SK-N-SH (cell line): ENCODE results near the gene FBXO30. TPM values are rescaled to one million over a fixed set of nuclear protein-coding genes. Genes with fewer than 3 reads are reported as not detected.

Experiments used
- CTCF ChIA-PET: fragments of 300-600, 350-600 bp; formaldehyde crosslinking; extraction: SDS; loops from one replicate; lab custom pipeline; 2021; lab: Yijun Ruan, JAX
- POLR2A ChIA-PET: fragments of 350-600 bp; sonication (Branson Sonifier 250); formaldehyde crosslinking; extraction: SDS; loops from one replicate; lab custom pipeline; 2020; ENCODE audit warnings: antibody characterized with exemption, inconsistent platforms; lab: Yijun Ruan, JAX
- DNase-seq: peaks from one replicate; pipeline ENCODE4 v3.0.0; 2012
- H2AFZ ChIP-seq: fragments of 200-600 bp; sonication (generic); 2 replicates; pipeline ENCODE4 v1.8.1; 2016; ENCODE audit warnings: antibody characterized with exemption, mild to moderate bottlenecking, low read depth
- H3F3A ChIP-seq: fragments of 200-600 bp; sonication (generic); replicated peaks from 2 replicates; pipeline ENCODE3; 2016; ENCODE audit warnings: antibody characterized with exemption, mild to moderate bottlenecking; ENCODE audit not compliant: insufficient read depth
- H3K27ac ChIP-seq, 2 experiments: fragments of 200-500 bp in 1 of 2; fragments of 200-600 bp in 1 of 2; sonication (Bioruptor generic) in 1 of 2; sonication (generic), shearing (Covaris generic) in 1 of 2; 2 replicates each; pipeline versions ENCODE4 v1.5.1 to v1.6.1; 2014 to 2016; ENCODE audit warnings: low read depth in 2 of 2, inconsistent platforms in 1 of 2, low read length in 1 of 2, mild to moderate bottlenecking in 1 of 2, mixed read lengths in 1 of 2
- H3K27me3 ChIP-seq: fragments of 200-600 bp; sonication (generic), shearing (Covaris generic); 2 replicates; pipeline ENCODE4 v1.6.1; 2016; ENCODE audit warnings: mixed run types; ENCODE audit not compliant: insufficient read depth
- H3K36me3 ChIP-seq, 2 experiments: fragments of 200-500 bp in 1 of 2; fragments of 200-600 bp in 1 of 2; sonication (Bioruptor generic) in 1 of 2; sonication (generic) in 1 of 2; replicated peaks in 1 of 2; 2 replicates each; pipeline versions ENCODE3 to v1.5.1; 2014 to 2016; ENCODE audit warnings: low read length in 1 of 2, mild to moderate bottlenecking in 1 of 2; ENCODE audit not compliant: insufficient read depth in 2 of 2, control insufficient read depth in 1 of 2
- H3K4me1 ChIP-seq, 2 experiments: fragments of 200-500 bp in 1 of 2; fragments of 200-600 bp in 1 of 2; sonication (Bioruptor generic) in 1 of 2; sonication (generic), shearing (Covaris generic) in 1 of 2; 2 replicates each; pipeline versions ENCODE4 v1.5.1 to v1.6.1; 2014 to 2016; ENCODE audit warnings: low read depth in 1 of 2, low read length in 1 of 2, mixed run types in 1 of 2; ENCODE audit not compliant: insufficient read depth in 2 of 2, control insufficient read depth in 1 of 2
- H3K4me2 ChIP-seq: fragments of 200-600 bp; sonication (generic), shearing (Covaris generic); 2 replicates; pipeline ENCODE4 v1.6.1; 2017; ENCODE audit warnings: mixed run types
- H3K4me3 ChIP-seq, 2 experiments: fragments of 200-500 bp in 1 of 2; fragments of 200-600 bp in 1 of 2; sonication (Bioruptor generic) in 1 of 2; sonication (generic), shearing (Covaris generic) in 1 of 2; 2 replicates each; pipeline versions ENCODE4 v1.5.1 to v1.8.1; 2014 to 2016; ENCODE audit warnings: low read depth in 2 of 2, inconsistent platforms in 1 of 2, low read length in 1 of 2, mild to moderate bottlenecking in 1 of 2, mixed read lengths in 1 of 2, moderate library complexity in 1 of 2
- H3K79me2 ChIP-seq: fragments of 200-600 bp; sonication (generic); 2 replicates; pipeline ENCODE4 v1.8.1; 2017; ENCODE audit warnings: mild to moderate bottlenecking; ENCODE audit not compliant: insufficient read depth
- H3K9ac ChIP-seq: fragments of 200-600 bp; sonication (generic); 2 replicates; pipeline ENCODE4 v1.6.1; 2017; ENCODE audit warnings: mixed run types
- H3K9me2 ChIP-seq: fragments of 200-600 bp; sonication (generic); 2 replicates; pipeline ENCODE4 v1.6.1; 2017; ENCODE audit warnings: mixed run types
- H3K9me3 ChIP-seq: fragments of 200-600 bp; sonication (generic); 2 replicates; pipeline ENCODE4 v1.6.1; 2017; ENCODE audit warnings: mixed run types, mild to moderate bottlenecking, moderate library complexity
- H4K20me1 ChIP-seq: fragments of 200-600 bp; sonication (generic); 2 replicates; pipeline ENCODE4 v1.6.1; 2017; ENCODE audit warnings: mild to moderate bottlenecking, mixed run types; ENCODE audit not compliant: insufficient read depth
- FOSL2 ChIP-seq: IDR thresholded peaks from 2 replicates; pipeline ENCODE4 v1.4.0; 2012; ENCODE audit warnings: low read depth, mild to moderate bottlenecking, moderate library complexity, borderline replicate concordance
- FOXM1 ChIP-seq: IDR thresholded peaks from 2 replicates; pipeline ENCODE4 v1.4.0; 2012; ENCODE audit warnings: low read depth, mild to moderate bottlenecking
- GABPA ChIP-seq: IDR thresholded peaks from 2 replicates; pipeline ENCODE4 v1.4.0; 2012; ENCODE audit warnings: low read depth, mild to moderate bottlenecking
- JUND ChIP-seq: IDR thresholded peaks from 2 replicates; pipeline ENCODE4 v1.4.0; 2012
- MEF2A ChIP-seq: IDR thresholded peaks from 2 replicates; pipeline ENCODE4 v1.4.0; 2012; ENCODE audit warnings: low read depth, borderline replicate concordance
- MXI1 ChIP-seq: IDR thresholded peaks from 2 replicates; pipeline ENCODE4 v1.6.1; 2012; ENCODE audit warnings: mild to moderate bottlenecking, low read depth, low read length, improper control_type of control experiment
- NFIC ChIP-seq: IDR thresholded peaks from 2 replicates; pipeline ENCODE4 v1.4.0; 2012; ENCODE audit warnings: borderline replicate concordance
- NRF1 ChIP-seq: IDR thresholded peaks from 2 replicates; pipeline ENCODE4 v1.6.1; 2012; ENCODE audit warnings: low read depth, mild to moderate bottlenecking, low read length
- POLR2AphosphoS5 ChIP-seq: IDR thresholded peaks from 2 replicates; pipeline ENCODE4 v1.6.1; 2012; ENCODE audit warnings: low read depth, low read length
- RXRA ChIP-seq: IDR thresholded peaks from 2 replicates; pipeline ENCODE4 v1.4.0; 2012; ENCODE audit warnings: low read depth, mild to moderate bottlenecking, borderline replicate concordance
- SIN3A ChIP-seq: IDR thresholded peaks from 2 replicates; pipeline ENCODE4 v1.6.1; 2012; ENCODE audit warnings: low read depth, mild to moderate bottlenecking, low read length, moderate library complexity, borderline replicate concordance
- TAF1 ChIP-seq: IDR thresholded peaks from 2 replicates; pipeline ENCODE4 v1.6.1; 2012; ENCODE audit warnings: low read depth, mild to moderate bottlenecking, low read length, moderate library complexity, borderline replicate concordance
- TCF12 ChIP-seq: IDR thresholded peaks from 2 replicates; pipeline ENCODE4 v1.4.0; 2012
- TEAD4 ChIP-seq: IDR thresholded peaks from 2 replicates; pipeline ENCODE4 v1.4.0; 2012; ENCODE audit warnings: mild to moderate bottlenecking, borderline replicate concordance; ENCODE audit not compliant: insufficient read depth
- WGBS: methylation state at CpG from one replicate; pipeline ENCODE4 v1.1.6; 2017; ENCODE audit warnings: low lambda C conversion rate; 5-methylcytosine and 5-hydroxymethylcytosine counted together
- polyA plus RNA-seq, 3 experiments: library from polyadenylated mRNA; depleted of rRNA; stranded (reverse); fragments of >200 nt; gene quantifications; 2 replicates each; pipeline ENCODE4 v1.2.3, GENCODE V29; 2012
- TF ChIP-seq, protein P1 (sequence below): IDR thresholded peaks from 2 replicates; pipeline ENCODE4 v1.4.0; 2012; ENCODE audit warnings: low read depth, borderline replicate concordance
- TF ChIP-seq, protein P2 (sequence below): IDR thresholded peaks from 2 replicates; pipeline ENCODE4 v1.6.1; 2012; ENCODE audit warnings: mild to moderate bottlenecking, low read depth, low read length, moderate library complexity
- TF ChIP-seq, protein P3 (sequence below): fragments of 150-350 bp; IDR thresholded peaks from 2 replicates; pipeline ENCODE4 v1.6.1; 2017; ENCODE audit warnings: antibody characterized with exemption, low read length, low read depth, borderline replicate concordance

Gene FBXO30
- polyA plus RNA-seq, 1 of the 3 experiments (the other 2 are of a cell fraction): 1.7 TPM

DNA sequence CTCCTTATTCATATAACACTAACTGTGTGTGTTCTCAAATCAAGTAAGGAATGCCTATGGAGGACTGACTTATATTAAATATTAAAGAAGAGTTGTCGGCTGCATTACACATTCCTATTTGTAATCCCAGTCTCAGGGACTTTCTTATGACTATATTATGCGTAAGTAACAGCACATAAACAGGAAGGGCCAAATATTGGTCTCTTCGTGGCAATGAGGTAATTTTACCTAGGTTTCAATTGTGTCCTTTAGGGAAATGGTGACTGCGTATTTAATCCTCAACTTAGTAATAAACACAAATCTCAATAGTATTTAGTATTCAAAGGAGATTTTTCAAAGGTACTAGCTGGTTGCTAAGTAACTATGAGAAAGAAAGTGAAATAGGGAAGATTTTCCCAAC is 56.5 kb downstream of the FBXO30 start:
- Histone ChIP-seq H2AFZ (no peak overlapping the region), H3F3A (peaks cover 3% of the 10 kb centered on the region), H3K9me3 (no peaks in the 10 kb centered on the region), H3K4me1 (peaks cover 3 to 5% of the 10 kb centered on the region in 2 experiments; a peak in 3 of 4 replicates), H4K20me1 (no peaks in the 10 kb centered on the region), H3K9me2 (no peaks in the 10 kb centered on the region), H3K27me3 (no peaks in the 10 kb centered on the region), H3K27ac (no peak overlapping the region), H3K36me3 (no peaks in the 10 kb centered on the region), H3K9ac (no peak overlapping the region), H3K4me2 (no peak overlapping the region), H3K4me3 (no peak overlapping the region), H3K79me2 (no peaks in the 10 kb centered on the region)
- 87% methylated on average over 4 of the region's 4 CpGs for WGBS
- POLR2A ChIA-PET: no interaction called here
- CTCF ChIA-PET: no interaction called here
- no peak for DNase-seq
- TF ChIP-seq TAF1 (no peak), FOXM1 (no peak), POLR2AphosphoS5 (no peak), RXRA (no peak), MEF2A (no peak), SIN3A (no peak), NRF1 (no peak), GABPA (no peak), TEAD4 (no peak), NFIC (no peak), TCF12 (no peak), FOSL2 (no peak), JUND (no peak), MXI1 (no peak)
- TF ChIP-seq, protein P1, sequence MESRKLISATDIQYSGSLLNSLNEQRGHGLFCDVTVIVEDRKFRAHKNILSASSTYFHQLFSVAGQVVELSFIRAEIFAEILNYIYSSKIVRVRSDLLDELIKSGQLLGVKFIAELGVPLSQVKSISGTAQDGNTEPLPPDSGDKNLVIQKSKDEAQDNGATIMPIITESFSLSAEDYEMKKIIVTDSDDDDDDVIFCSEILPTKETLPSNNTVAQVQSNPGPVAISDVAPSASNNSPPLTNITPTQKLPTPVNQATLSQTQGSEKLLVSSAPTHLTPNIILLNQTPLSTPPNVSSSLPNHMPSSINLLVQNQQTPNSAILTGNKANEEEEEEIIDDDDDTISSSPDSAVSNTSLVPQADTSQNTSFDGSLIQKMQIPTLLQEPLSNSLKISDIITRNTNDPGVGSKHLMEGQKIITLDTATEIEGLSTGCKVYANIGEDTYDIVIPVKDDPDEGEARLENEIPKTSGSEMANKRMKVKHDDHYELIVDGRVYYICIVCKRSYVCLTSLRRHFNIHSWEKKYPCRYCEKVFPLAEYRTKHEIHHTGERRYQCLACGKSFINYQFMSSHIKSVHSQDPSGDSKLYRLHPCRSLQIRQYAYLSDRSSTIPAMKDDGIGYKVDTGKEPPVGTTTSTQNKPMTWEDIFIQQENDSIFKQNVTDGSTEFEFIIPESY: no peak
- TF ChIP-seq, protein P2, sequence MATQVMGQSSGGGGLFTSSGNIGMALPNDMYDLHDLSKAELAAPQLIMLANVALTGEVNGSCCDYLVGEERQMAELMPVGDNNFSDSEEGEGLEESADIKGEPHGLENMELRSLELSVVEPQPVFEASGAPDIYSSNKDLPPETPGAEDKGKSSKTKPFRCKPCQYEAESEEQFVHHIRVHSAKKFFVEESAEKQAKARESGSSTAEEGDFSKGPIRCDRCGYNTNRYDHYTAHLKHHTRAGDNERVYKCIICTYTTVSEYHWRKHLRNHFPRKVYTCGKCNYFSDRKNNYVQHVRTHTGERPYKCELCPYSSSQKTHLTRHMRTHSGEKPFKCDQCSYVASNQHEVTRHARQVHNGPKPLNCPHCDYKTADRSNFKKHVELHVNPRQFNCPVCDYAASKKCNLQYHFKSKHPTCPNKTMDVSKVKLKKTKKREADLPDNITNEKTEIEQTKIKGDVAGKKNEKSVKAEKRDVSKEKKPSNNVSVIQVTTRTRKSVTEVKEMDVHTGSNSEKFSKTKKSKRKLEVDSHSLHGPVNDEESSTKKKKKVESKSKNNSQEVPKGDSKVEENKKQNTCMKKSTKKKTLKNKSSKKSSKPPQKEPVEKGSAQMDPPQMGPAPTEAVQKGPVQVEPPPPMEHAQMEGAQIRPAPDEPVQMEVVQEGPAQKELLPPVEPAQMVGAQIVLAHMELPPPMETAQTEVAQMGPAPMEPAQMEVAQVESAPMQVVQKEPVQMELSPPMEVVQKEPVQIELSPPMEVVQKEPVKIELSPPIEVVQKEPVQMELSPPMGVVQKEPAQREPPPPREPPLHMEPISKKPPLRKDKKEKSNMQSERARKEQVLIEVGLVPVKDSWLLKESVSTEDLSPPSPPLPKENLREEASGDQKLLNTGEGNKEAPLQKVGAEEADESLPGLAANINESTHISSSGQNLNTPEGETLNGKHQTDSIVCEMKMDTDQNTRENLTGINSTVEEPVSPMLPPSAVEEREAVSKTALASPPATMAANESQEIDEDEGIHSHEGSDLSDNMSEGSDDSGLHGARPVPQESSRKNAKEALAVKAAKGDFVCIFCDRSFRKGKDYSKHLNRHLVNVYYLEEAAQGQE: no peak
- TF ChIP-seq, protein P3, sequence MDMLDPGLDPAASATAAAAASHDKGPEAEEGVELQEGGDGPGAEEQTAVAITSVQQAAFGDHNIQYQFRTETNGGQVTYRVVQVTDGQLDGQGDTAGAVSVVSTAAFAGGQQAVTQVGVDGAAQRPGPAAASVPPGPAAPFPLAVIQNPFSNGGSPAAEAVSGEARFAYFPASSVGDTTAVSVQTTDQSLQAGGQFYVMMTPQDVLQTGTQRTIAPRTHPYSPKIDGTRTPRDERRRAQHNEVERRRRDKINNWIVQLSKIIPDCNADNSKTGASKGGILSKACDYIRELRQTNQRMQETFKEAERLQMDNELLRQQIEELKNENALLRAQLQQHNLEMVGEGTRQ: no peak
